GM19238 (cell line): ENCODE data around the gene DFFB.

Experiments used
- DNase-seq: peaks from one replicate; pipeline ENCODE4 v3.0.0; 2011; ENCODE audit warnings: low spot score; ENCODE audit not compliant: insufficient read length

DFFB gene

DNA sequence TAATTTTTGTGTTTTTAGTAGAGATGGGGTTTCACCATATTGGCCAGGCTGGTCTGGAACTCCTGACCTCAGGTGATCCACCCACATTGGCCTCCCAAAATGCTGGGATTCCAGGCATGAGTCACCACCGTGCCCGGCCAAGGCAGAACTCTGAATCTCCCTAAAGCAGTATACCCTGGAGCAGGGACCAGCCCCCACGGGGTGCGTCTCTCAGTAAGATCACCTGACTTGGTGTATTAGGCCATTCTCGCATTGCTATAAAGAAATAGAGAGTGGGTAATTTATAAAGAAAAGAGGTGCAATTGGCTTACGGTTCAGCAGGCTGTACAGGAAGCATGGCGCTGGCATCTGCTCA is 14.2 kb downstream of the DFFB start:
- DNase-seq, result no peak

DNA sequence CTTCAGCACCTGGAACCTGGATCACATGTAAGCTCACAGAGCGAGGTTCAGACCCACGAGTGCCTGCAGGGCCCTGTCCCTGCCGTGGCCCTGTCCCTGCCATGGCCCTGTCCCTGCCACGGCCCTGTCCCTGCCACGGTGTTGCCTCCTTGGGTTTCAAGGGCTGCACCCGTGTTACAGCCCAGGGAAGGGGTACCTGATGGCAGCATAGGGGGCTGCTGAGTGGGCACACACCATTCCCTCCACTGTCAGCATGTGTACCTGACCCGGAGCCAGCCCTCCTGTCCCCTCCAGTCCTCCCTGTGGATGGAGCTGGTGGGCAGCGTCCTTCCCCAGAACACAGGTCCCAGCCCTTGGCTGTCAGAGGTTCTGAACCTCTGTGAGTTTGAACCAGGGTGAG is 15.3 kb downstream of the DFFB start:
- DNase-seq, result no peak

DNA sequence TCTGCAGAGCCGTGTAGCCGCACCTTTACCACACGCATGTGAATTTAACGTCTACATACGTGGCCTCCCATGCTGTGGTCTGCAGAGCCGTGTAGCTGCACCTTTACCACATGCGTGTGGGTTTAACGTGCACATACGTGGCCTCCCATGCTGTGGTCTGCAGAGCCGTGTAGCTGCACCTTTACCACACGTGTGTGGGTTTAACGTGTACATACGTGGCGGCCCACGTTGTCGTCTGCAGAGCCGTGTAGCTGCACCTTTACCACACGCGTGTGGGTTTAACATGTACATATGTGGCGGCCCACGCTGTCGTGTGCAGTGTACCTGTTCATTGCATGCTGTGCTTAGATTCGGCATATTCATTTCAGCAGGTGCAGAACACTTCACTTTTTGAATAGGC is 17.5 kb downstream of the DFFB start:
- no peak for DNase-seq

- no peak for DNase-seq
Observed at GRCh38 chr1:3876716-3877115, 19.4 kb downstream of the DFFB start.

DNA sequence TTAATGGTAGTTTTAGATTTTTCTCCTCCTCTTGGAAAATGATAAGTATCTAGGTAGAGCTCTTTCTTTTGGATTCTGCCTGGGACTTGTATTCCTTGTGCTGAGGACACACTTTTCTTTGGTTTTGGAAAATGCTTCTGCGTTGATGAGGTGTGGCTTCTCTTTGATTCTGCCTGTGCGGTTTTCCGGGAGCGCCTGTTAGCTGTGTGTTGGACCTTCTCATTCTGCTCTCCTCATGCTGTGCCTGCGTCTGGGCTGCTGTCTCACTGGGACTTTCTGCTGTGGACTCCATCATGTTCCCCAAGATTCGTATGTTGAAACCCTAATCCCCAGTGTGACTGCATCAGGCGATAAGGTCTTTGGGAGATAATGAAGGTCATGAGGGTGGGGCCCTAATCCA is 21.8 kb downstream of the DFFB start:
- DNase-seq, result no peak

- DNase-seq, result no peak
Observed at GRCh38 chr1:3879787-3880428, 22.6 kb downstream of the DFFB start.

- DNase-seq, result no peak
Observed at GRCh38 chr1:3880429-3881192, 23.3 kb downstream of the DFFB start.

- no peak for DNase-seq
Observed at GRCh38 chr1:3881193-3881480, 23.9 kb downstream of the DFFB start.

- no peak for DNase-seq
Observed at GRCh38 chr1:3883194-3883925, 26.1 kb downstream of the DFFB start.

GRCh38 chr1:3884966-3885365 is 27.7 kb downstream of the DFFB start:
- no peak for DNase-seq

DNA sequence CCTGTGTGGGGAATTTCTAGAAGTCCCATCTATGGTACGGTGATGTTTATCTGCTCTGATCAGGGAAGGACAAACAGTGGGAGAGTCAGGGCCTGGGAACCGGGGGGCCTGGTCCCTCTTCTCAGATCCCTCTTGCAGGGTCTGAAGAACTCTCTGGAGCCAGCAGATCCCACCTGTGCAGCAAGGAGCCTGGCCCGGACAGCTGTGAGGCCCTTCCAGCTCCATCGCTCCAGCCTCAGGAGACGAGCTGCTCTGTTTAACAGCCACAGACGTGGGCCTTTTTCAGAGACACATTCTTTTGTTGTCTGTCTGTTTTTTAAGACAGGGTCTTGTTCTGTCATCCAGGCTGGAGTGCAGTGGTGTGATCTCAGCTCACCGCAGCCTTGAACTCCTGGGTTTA is 28.3 kb downstream of the DFFB start:
- DNase-seq, result no peak

DNA sequence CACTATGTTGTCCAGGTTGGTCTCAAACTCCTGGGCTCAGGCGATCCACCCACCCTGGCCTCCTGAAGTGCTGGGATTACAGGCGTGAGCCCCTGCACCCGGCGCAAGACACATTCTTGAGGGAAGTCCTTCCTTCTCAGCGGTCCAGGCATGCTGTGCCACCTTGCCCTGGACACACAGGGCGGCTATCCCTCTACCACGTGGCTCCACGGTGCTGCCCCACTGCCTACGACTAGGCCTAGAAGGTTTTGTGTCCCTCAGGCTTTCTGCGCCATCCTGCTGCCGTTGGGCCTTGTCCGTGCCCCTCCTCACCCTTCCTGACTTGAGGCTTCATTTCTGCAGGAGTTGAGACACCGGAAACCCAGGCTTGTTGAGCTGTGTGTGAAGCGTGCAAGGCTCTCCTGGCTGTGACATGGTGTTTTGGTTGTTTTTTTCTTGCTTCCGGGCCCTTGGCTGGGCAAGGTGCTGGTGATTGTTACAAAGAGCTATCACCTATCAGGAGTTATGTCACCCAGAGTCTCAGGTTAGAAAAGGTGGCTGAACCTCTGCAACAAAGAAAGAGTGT is 28.9 kb downstream of the DFFB start:
- DNase-seq, result no peak

GRCh38 chr1:3886691-3887090 is 29.4 kb downstream of the DFFB start:
- DNase-seq, result no peak

GRCh38 chr1:3888301-3888700 is 31.0 kb downstream of the DFFB start:
- no peak for DNase-seq

DNA sequence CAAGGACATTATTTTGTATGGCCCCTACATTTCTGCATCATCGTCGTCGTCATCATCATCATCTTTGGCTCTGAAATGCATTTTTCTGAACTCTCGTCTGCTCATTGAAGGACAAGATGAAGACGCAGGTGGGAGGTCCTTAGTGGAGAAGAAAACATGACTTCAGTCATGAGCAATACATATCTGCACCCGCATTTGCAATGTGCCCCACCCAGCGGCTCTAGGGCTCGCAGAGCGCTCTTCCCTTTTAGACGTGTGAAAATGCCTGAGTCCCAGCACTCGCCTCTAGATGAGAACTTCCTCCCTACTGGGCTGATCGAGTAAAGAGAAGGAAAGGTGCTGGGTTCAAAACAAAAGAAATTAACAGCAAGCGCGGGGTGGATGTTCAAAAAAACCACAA is 32.7 kb downstream of the DFFB start:
- DNase-seq, result no peak

DNA sequence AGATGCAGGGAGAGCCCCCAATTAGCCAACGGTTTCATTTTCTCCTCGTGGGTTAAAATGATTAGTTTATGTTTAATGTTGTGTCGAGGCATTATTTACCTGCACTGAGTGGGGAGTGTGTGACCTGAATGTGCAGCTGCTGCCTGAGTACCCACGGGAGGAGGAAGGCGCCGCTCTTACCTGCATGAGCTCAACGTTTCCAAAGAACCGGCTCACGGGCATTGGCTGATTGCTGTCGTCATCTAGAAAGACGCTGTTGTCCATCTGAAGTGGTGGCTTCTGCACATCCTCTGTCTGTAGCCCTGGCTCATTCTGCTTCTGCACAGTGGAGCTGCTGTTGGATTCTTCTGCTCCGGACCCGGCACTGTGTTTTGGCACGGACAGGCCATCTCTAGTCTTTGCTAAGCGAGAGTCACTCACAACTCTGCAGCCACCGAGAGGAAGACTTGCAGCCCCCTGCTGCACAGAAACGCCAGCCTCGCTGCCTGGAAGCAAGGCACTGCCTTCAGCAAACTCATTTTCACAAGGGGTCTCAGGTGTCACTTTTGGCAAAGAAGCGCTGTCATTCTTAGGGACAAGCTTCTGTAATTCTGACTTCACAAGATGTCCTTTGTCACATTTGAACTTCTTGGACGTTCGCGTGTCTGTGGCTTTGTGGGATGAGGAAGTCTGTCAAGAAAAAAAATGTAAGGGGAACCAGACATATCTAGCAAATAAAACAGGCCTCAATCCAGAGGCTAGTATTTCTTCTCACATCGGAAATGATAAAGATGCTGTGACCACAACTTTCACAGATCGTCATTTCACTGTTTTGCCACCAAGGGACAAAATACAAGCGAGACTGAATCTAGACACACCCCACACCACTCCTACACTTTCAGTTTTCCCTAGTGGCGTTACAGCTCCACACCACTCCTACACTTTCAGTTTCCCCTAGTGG is 33.4 kb downstream of the DFFB start:
- no peak for DNase-seq

DNA sequence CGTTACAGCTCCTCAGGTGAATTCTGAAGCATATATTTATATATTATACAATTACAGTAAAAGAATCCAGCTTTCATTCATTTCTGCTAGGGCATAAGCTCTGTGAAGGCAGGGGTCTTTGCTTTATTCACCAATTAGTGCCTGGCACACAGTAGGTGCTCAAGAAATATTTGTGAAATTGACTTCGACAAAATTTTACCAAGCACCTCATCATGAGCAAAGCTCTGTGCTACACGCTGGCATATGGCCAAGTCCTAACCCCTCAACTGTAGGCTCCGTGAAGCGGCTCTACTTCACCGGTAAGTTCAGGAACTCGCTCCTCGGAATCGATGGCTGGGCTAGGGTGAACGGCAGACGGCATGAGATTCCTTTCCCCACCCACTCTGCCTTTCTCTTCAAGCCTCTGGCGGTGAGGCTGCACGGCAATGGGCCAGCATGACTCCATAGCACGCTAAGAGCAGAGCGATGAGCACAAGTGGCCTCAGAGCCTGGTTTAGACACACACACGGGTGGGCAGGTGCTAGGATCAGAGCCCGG is 34.1 kb downstream of the DFFB start:
- DNase-seq, result no peak

- no peak for DNase-seq
Observed at GRCh38 chr1:3892748-3893147, 35.5 kb downstream of the DFFB start.

- no peak for DNase-seq
Observed at GRCh38 chr1:3893190-3893589, 35.9 kb downstream of the DFFB start.

DNA sequence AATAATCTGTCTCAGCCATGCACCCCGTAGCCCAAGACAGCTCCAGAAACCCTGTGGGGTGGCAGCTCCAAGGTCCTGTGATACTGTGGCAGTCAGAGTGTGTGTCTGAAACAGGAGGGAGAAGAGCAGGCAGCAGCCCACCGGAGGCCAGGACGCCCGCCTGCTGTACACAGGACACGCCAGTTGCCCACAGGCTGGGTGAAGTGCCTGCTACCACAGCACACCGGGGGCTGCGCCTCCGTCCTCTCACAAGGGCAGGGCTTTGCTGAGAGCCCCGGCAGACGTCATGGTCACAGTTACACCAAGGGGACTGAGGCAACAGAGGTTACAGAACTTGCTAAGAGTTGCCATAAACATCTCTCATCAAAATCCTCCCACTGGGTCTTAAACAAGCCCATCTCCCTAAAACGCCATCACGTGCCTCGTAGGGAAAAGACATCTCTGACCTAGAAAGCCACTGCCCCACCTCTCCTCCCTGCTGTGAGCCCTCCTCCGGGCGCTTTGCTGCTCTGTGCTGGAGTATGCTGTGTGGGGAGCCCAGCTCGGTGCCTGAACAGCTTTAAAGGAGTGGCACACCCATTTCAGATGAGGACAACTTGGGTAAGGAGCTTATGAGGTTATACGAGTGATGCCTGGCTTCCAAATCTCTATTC is 37.5 kb downstream of the DFFB start:
- DNase-seq, result no peak
